Fibroblast of skin of left quadriceps (primary cell): Measurements from ENCODE around the gene CELSR2.

Experiments
- DNase-seq, 2 experiments: peaks; one replicate each; pipeline ENCODE4 v3.0.0-alpha.2; 2013; ENCODE audit warnings: low read depth in 2 of 2

CELSR2 gene

DNA sequence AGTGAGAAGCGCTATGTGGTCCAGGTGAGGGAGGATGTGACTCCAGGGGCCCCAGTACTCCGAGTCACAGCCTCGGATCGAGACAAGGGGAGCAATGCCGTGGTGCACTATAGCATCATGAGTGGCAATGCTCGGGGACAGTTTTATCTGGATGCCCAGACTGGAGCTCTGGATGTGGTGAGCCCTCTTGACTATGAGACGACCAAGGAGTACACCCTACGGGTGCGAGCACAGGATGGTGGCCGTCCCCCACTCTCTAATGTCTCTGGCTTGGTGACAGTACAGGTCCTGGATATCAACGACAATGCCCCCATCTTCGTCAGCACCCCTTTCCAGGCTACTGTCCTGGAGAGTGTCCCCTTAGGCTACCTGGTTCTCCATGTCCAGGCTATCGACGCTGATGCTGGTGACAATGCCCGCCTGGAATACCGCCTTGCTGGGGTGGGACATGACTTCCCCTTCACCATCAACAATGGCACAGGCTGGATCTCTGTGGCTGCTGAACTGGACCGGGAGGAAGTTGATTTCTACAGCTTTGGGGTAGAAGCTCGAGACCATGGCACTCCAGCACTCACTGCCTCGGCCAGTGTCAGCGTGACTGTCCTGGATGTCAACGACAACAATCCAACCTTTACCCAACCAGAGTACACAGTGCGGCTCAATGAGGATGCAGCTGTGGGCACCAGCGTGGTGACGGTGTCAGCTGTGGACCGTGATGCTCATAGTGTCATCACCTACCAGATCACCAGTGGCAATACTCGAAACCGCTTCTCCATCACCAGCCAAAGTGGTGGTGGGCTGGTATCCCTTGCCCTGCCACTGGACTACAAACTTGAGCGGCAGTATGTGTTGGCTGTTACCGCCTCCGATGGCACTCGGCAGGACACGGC, 2.2 kb downstream of the CELSR2 start:
- no peak for DNase-seq

GRCh38 chr1:109252167-109252892, 3.0 kb downstream of the CELSR2 start:
- no peak for DNase-seq

DNA sequence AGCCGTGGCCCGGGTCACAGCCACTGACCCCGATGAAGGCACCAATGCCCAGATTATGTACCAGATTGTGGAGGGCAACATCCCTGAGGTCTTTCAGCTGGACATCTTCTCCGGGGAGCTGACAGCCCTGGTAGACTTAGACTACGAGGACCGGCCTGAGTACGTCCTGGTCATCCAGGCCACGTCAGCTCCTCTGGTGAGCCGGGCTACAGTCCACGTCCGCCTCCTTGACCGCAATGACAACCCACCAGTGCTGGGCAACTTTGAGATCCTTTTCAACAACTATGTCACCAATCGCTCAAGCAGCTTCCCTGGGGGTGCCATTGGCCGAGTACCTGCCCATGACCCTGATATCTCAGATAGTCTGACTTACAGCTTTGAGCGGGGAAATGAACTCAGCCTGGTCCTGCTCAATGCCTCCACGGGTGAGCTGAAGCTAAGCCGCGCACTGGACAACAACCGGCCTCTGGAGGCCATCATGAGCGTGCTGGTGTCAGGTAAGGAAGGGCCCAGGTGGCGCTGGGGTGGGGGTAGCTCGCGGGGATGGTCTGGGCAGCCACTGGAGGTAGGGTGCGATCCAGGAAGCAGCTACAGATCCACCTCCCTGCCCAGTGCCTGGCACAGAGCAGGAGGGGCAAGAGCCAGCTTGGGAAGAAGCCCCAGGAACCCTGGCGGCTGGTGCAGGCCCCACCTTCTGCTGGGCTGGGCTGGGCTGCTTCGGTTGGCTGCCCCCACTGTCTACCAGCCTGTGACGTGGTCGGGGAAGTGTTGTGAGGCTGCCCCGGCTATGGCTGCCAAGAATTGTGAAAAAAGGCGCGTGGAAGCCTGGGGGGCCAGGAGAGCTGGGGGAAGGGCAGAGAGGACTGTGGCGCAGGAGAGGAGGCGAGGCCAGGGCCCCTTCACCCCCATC, 3.8 kb downstream of the CELSR2 start:
- no peak for DNase-seq

DNA sequence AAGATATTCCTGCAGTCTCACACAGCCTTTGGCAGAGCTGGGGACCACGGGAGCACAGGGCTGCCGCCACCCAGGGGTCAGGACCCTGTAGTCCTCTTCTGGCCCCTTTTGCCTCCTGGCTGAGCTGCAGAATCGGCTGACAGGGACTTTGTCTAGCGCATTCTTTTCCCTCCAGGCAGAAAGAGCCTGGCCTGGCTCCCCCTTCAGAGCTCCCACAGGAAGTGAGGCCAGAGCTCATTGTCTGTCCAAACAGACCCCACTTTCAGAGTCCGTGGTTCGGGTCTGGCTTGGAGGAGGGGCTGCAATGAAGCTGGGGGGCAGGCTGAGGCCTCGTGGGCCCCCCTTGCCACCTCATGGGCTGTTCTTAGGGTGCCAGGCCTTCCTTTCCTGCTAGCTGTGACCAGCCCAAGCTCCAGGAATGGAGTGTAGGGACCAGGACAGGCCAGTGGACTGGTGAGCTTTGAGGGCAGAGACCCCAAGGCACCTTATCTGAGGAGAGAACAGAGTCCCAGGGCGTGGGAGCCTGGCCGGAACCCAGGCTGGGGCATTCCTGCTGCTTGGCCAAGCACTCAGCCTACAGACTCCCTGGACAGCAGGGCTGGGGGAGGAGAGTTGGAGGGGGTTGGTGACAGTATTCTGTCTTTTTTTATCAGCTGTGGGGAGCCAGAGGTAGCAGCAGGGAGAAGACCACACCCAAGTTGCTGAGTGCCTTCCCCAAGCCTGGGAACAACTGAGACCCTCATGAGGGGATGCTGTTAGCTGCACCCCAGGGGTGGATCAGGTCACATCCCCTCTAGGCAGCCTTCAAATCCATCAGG, 4.7 kb downstream of the CELSR2 start:
- DNase-seq = no peak

- no peak for DNase-seq
Observed at GRCh38 chr1:109254621-109255096, 5.3 kb downstream of the CELSR2 start.

DNA sequence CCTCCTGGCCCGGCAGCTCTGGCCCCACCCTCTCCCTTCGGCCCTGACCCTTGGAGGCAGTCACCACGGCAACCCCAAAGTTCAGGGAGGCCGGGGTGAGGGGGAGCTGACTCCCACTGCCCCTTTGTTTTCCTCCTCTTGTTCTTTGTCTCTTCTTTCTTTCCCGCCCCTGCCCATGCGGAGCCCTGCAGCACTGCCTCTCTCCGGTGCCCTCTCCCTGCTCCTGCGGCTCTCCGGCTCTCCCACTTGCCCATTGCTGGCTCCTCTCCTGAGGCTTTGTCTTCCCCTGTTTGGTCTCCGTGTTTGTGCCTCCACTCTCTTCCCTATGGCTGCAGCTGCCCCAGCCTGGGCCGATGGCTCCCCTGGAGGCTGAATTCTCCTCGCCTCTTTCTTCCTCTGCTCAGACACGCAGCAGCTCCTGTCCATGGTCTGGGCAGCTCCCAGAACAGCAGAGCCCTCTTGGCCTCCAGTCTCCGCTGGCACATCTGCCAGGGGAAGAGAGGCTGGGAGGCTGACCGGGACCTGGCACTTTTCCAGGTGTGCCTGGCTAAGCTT, 5.8 kb downstream of the CELSR2 start:
- no peak for DNase-seq

- no peak for DNase-seq
Observed at GRCh38 chr1:109255678-109256077, 6.3 kb downstream of the CELSR2 start.

DNA sequence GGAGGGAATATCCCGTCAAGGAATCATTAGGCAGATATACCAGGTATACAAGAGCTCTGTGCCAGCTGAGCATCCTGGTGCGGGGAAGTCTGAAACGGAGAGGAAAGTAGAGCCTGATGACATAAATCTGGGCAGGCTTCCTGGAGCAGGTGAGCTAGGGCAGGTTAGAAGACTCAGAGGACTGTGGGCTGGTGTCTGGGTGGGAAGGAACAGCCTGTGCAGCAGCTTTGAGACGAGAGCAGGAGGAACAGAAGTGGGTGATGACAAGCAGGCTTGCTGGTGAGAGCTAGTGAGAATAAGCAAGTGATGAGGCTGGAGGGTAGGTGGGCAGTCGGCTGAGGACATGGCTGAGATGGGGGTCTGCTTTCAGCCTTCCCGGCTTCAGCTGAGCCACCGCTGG, 6.7 kb downstream of the CELSR2 start:
- DNase-seq = no peak

- DNase-seq = no peak
Observed at GRCh38 chr1:109256971-109257681, 7.8 kb downstream of the CELSR2 start.

DNA sequence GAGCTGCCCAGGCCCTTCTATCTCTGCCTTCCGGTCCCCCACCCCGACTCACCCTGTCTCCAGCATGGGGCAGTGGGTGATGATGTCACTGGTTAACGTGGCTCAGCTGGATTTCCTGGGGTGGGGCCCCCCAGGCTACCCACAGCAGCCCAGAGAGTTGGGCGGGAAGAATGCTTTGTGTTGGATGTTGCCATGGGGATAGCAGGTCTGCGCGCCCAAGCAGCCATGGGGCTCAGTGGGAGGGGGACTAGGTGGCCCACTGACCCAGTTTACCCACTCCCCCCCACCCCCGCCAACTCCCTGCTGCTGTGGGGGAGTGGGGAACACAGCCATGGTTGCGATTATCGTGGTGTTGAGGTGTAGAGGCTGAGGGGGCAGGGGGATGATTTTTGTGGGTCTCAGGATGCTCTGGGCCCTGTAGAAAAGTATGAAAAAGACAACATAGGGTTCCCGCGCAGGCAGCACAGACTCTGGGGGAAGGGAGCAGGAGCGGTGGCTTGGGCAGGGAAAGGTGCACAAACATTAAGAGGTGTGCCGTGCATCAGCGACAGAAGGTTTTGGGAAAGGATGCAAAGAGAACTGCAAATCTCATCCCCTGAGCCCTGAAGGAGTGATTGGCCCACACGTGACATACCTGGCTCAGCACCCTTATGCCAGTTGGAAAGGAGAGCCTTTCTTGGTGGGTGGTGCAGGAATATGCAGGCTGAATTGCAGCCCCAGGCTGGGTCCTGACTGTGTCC, 8.5 kb downstream of the CELSR2 start:
- no peak for DNase-seq

- no peak for DNase-seq
Observed at GRCh38 chr1:109258481-109259466, 9.4 kb downstream of the CELSR2 start.

- no peak for DNase-seq
Observed at GRCh38 chr1:109259674-109260557, 10.6 kb downstream of the CELSR2 start.

GRCh38 chr1:109261006-109261405, 11.7 kb downstream of the CELSR2 start:
- no peak for DNase-seq

GRCh38 chr1:109261578-109261977, 12.2 kb downstream of the CELSR2 start:
- no peak for DNase-seq

- no peak for DNase-seq
Observed at GRCh38 chr1:109262231-109263055, 13.1 kb downstream of the CELSR2 start.

DNA sequence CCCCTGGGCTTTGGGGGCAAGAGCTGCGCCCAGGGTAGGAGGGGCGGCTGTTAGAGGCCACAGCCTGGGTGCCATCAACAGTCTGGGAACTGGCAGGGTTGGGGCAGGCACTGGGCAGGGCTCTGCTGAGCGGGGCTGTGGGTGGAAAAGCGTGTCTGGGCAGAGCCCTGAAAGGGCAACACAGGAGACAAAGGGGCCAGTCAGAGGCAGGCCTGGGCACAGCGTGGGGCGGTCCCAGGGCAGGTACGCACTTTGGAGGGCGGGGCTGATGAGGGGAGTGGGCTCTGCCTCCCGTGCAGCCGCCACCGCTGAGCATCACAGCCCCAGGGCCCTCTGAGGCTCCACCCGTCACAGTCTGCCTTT, 13.9 kb downstream of the CELSR2 start:
- DNase-seq = no peak
